ENCODE measurements around the gene LCN15.
"Not testable (repeated sequence)": the region's sequence is repeated elsewhere in the genome, so short reads cannot be mapped to it uniquely, and the experiment has no call there.

LCN15 gene

DNA sequence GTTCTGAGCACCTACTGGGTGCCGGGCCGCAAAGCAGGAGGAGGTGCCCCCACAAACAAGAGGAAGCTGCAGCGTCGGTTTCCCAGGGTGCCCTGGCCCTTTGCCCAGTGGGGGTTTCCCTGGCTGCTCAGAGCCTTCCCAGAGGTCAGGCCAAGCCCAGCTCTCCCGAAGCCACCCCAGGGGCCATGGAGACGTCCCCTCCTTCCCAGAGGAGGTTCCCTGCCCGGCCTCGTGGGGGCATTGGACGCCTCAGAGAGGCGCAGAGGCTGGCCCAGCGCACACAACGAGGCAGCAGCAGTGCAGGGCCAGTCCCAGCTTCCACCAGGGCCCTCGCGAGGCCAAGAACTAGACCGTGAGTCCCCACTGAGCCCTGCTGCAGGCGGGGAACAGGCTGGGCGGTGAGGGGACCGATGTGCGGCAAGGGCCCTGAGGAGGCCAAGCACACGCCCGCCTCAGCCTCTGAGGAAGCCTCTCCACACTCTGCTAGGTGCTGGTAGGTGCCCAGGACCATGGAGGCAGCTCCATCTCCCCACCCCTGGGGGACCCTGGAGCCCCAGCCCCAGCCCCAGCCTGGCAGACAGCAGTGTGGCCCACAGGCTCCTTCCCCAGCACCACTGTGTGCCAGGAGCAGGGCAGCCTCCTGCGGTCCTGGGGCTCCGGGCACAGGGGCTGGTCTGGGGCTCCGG is 45.0 kb downstream of the LCN15 start:
- DNase-seq: no peak

- no peak for DNase-seq
These were observed 45.7 kb downstream of the LCN15 start for GRCh38 chr9:136718345-136719194.

DNA sequence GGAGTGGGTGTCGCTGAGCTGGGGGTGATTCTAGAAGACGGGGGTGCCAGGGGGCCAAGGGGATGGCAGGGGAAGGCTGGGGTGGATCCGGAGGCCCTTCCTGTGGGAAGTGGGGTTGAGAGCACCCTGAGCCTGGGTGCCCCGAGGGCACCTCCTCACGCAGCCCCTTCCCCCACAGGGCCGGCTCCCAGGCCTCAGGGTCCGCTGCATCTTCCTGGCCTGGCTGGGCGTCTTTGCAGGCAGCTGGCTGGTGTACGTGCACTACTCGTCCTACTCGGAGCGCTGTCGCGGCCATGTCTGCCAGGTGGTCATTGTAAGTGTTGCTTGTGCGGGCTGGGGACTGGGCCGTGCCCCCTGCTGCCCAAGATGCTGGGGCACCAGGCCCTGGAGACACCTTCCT is 46.9 kb downstream of the LCN15 start:
- DNase-seq: no peak

DNA sequence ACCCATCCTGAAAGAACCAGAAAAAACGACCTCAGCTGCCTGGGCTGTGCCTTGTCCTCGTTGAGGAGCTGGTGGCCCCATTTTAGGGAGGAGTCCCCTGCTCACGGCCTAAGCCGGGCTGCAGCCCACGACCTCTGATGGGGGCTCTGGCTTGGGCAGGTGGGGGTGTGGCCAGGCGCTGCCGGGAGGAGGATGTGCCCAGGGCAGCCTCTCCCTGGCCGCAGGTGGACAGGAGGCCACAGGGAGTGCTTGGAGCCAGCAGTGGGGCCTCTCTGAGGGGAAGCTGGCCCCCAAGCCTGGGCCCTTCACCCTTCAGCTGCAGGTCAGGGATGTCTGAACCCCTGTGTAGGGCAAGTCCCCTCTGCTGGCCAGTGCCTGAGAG is 49.4 kb downstream of the LCN15 start:
- DNase-seq: no peak

DNA sequence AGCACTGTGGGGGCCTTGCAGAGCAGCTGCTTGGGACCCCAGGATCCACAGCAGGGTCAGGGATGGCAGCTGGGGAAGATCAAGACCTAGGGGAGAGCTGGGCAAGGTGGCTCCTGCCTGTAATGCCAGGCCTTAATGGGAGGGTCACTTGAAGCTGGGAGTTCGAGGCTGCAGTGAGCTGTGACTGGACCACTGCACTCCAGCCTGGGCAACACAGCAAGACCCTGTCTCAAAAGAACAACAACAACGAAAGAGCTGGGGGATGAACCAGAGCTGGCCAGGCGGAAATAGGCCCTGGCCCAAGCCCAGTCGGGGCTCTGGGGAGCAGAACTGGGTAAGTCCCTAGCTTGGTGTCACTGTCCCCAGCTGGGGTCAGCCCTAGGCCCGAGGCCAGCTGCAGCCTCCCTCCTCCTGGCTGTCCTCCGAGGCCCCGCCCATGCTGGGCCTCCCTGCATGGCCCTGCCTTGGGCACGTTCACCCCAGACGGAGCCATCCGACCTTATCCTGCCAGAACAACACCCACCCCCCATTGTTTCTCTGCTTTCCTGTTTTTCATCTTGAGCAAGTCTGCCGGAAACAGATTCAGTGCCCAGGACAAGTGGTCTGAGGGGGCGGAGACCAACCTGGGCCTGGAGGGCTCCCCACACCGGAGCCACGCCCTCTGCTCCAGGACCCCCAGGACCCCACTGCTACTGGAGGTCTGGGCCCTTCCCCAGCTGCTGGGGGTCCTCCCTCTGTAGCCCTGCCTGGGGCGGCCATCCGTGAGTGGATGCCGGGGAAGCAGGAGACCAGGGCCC is 50.0 kb downstream of the LCN15 start:
- DNase-seq: no peak

DNA sequence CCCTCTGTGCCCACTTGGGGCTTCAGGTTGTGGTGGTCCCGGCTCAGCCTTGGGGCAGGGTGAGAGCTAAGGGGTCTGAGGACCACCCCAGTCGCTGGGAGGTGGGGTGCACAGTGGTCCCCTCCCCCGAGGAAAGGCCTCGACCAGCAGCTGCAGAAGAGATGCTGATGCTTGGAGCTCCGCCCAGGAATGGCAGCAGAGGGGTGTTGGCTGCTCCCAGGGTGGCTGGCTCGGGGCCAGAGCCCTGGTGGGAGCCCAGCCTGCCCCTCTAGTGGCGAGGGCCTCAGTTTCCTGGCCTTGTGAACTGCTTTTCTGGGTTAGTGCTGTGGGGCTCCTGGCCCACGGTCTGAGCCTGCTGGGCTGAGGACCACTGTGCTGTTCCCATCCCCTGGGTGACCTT is 50.8 kb downstream of the LCN15 start:
- no peak for DNase-seq

DNA sequence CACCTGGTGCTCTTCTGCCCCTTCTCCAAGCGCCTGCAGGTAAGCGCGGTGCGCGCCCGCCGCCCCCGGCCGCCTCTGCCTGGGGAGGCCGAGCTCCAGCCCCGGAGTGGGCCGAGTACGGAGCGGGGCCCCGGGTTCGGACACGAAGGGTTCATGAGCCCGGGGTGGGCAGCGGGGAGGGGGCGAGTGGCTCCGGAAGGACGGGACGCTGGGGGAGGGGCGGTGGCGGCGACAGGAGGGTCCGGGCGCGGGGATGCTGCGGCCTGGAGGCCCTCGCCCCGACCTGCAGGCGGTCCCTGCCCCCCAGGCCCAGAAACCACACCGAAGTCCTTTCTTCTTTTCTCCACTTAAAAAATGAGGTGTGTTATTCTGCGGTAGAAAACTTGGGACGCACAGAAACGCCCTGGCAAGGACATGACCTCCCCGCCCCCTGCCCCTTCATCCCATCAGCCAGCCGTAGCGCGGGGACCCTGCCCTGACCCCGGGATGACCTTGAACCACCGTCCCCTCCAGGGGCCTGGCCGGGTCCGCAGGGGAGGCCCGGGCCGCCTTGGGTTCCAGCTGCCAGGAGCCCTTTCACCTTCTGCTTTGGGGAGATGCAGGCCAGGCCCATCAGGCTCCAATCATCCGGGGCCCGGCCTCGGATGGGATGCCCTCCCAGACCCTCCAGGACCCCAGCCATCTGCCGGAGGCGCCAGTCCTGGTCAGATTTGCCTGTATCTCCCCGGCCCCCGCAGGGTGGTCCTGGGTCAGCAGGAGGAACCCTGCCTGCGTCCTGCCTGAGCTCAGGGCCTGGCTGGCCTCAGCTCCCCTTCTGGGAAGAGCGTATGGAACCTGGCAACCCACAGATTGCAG is 51.4 kb downstream of the LCN15 start:
- no peak for DNase-seq

GRCh38 chr9:136711751-136712689 is 52.3 kb downstream of the LCN15 start, which contains the start of gene DIPK1B:
Gene DIPK1B, plus strand, starts transcription at chr9:136712572. Its CDS starts 94 bp downstream, at chr9:136712666.
- DNase-seq: no peak

- DNase-seq: not testable (repeated sequence)
These were observed 53.1 kb downstream of the LCN15 start for GRCh38 chr9:136711219-136711648.

DNA sequence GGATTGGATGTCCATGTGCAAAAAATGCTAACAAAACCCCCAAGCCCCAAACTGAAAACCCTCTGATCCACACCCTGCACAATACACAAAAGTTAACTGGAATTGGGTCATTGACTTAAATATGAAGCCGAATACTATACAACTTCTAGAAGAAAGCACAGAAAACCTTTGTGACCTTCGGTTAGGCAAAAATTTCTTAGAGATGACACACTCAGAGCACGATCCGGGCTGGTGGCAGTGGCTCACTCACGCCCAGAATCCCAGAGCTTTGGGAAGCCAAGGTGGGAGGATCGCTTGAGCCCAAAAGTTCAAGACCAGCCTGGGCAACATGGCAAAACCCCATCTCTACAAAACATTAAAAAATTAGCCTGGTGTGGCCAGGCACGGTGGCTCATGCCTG is 53.8 kb downstream of the LCN15 start:
- DNase-seq: no peak
